ENCODE data around the gene CEND1.

DNA sequence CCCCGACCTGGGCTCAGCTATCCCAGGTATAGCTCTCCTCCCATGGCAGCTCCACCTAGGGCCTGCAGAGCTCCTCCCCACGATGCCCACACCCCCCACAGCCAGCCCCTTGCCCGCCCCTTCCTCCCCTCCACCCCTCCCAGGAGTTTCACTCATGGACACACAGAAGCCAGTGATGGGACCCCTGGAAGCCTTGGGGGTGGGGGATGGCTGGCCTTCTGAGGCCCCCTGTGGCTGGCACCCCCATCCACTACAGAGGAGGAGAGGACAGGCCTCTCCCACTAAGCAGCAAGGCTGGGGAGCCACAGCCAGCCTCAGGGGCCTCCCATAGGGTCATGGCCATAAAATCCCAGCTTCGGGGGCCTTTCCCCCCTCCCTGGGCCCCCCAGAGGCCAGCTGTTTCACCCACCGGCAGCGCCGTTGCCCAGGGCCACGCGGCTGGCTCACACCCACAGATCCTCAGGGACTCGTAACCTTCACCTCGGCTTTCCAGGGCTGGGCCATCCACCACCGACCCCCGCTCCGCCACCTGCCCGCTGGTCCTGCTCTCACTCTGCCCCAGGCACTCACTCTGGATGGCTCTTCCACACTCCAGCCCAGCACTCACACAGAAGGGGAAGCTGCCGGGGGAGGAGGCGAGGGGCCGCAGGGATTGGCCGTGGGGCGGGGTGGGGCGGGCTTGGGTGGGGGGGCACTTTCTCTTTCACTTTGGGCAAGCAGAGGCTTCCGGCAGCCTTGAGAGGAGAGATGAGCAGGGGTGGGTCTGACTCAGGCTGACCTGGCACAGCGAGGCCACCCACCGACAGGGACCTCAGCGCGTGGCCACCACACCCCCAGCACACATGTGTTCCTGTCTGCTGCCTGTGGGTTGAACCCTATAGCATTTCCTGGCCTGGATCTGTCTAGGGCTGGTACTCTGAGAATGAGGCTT is 6.0 kb upstream of the CEND1 start:
- no peak for TF ChIP-seq EZH2 (IDR thresholded peaks at IDR 0.05; ENCODE audit: borderline replicate concordance, low read depth, low read length, severe bottlenecking)
- TF ChIP-seq, protein P1, sequence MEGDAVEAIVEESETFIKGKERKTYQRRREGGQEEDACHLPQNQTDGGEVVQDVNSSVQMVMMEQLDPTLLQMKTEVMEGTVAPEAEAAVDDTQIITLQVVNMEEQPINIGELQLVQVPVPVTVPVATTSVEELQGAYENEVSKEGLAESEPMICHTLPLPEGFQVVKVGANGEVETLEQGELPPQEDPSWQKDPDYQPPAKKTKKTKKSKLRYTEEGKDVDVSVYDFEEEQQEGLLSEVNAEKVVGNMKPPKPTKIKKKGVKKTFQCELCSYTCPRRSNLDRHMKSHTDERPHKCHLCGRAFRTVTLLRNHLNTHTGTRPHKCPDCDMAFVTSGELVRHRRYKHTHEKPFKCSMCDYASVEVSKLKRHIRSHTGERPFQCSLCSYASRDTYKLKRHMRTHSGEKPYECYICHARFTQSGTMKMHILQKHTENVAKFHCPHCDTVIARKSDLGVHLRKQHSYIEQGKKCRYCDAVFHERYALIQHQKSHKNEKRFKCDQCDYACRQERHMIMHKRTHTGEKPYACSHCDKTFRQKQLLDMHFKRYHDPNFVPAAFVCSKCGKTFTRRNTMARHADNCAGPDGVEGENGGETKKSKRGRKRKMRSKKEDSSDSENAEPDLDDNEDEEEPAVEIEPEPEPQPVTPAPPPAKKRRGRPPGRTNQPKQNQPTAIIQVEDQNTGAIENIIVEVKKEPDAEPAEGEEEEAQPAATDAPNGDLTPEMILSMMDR (IDR thresholded peaks at IDR 0.05; ENCODE audit: borderline replicate concordance, extremely low read depth, low read length, poor library complexity, severe bottlenecking), result peak; percentile 5

Data from DND-41 (cell line).